Mesendoderm (in vitro differentiated cells): Measurements from ENCODE around the gene FAM181A.

Experiments used
- DNase-seq: peaks from one replicate; pipeline ENCODE4 v3.0.0; 2013
- H2AK5ac ChIP-seq: 2 replicates; pipeline ENCODE4 v1.6.1; 2013; ENCODE audit warnings: low read length, inconsistent platforms
- H2BK120ac ChIP-seq: 2 replicates; pipeline ENCODE4 v1.6.1; 2013; ENCODE audit warnings: low read depth, mild to moderate bottlenecking, low read length, moderate library complexity, mixed read lengths
- H2BK15ac ChIP-seq: replicated peaks from 2 replicates; pipeline ENCODE4 v1.6.1; 2013; ENCODE audit warnings: low read depth, mild to moderate bottlenecking, moderate library complexity
- H2BK5ac ChIP-seq: 2 replicates; pipeline ENCODE4 v1.6.1; 2013; ENCODE audit warnings: low read length, inconsistent platforms
- H3K18ac ChIP-seq: 2 replicates; pipeline ENCODE4 v1.6.1; 2013; ENCODE audit warnings: mild to moderate bottlenecking, low read length, mixed read lengths
- H3K23ac ChIP-seq: one replicate; pipeline ENCODE4 v1.6.1; 2013; ENCODE audit warnings: low read length
- H3K27ac ChIP-seq: 2 replicates; pipeline ENCODE4 v1.5.1; 2013; ENCODE audit warnings: low read depth, mild to moderate bottlenecking, inconsistent platforms, low read length, moderate library complexity
- H3K27me3 ChIP-seq: 2 replicates; pipeline ENCODE4 v1.6.1; 2013; ENCODE audit warnings: low read length, control low read depth, mild to moderate bottlenecking, inconsistent platforms; ENCODE audit not compliant: insufficient read depth, poor library complexity
- H3K36me3 ChIP-seq: 2 replicates; pipeline ENCODE4 v1.6.1; 2013; ENCODE audit warnings: low read length, inconsistent platforms; ENCODE audit not compliant: control insufficient read depth, insufficient read depth
- H3K4ac ChIP-seq: one replicate; pipeline ENCODE4 v1.6.1; 2013; ENCODE audit warnings: low read depth, mild to moderate bottlenecking, low read length, moderate library complexity
- H3K4me1 ChIP-seq: 2 replicates; pipeline ENCODE4 v1.6.1; 2013; ENCODE audit warnings: low read depth, low read length, inconsistent platforms; ENCODE audit not compliant: control insufficient read depth
- H3K4me2 ChIP-seq: 2 replicates; pipeline ENCODE4 v1.6.1; 2013; ENCODE audit warnings: low read length
- H3K4me3 ChIP-seq: 2 replicates; pipeline ENCODE4 v1.5.1; 2013; ENCODE audit warnings: mild to moderate bottlenecking, low read length
- H3K56ac ChIP-seq: one replicate; pipeline ENCODE4 v1.6.1; 2013; ENCODE audit warnings: low read length
- H3K79me1 ChIP-seq: 2 replicates; pipeline ENCODE4 v1.6.1; 2013; ENCODE audit warnings: low read length, inconsistent platforms
- H3K79me2 ChIP-seq: 2 replicates; pipeline ENCODE4 v1.6.1; 2013; ENCODE audit warnings: mild to moderate bottlenecking, low read length; ENCODE audit not compliant: control insufficient read depth, insufficient read depth
- H3K9ac ChIP-seq: 2 replicates; pipeline ENCODE4 v1.6.1; 2013; ENCODE audit warnings: low read length, inconsistent platforms
- H4K5ac ChIP-seq: one replicate; pipeline ENCODE4 v1.6.1; 2013; ENCODE audit warnings: low read length
- H4K8ac ChIP-seq: one replicate; pipeline ENCODE4 v1.6.1; 2013; ENCODE audit warnings: low read depth, mild to moderate bottlenecking, control low read depth, low read length, moderate library complexity
- WGBS: extraction: QIAGEN DNeasy Blood & Tissue Kit; methylation state at CpG from one replicate; pipeline ENCODE4 v1.1.7; 2013; ENCODE audit warnings: low lambda C conversion rate, missing lambda C conversion rate; ENCODE audit not compliant: insufficient coverage; ENCODE audit errors: extremely low coverage; 5-methylcytosine and 5-hydroxymethylcytosine counted together

Gene FAM181A

GRCh38 chr14:93898731-93899130, 28.4 kb upstream of the FAM181A start:
- Histone ChIP-seq H3K9ac (no peak overlapping the region), H3K27ac (no peak overlapping the region), H3K23ac (no peak overlapping the region), H3K18ac (no peak overlapping the region), H2BK15ac (no peak overlapping the region), H3K79me1 (no peaks in the 10 kb centered on the region), H4K8ac (no peak overlapping the region), H3K4me3 (no peak overlapping the region), H3K56ac (no peak overlapping the region), H3K4me2 (no peak overlapping the region), H2BK120ac (no peak overlapping the region), H3K79me2 (no peaks in the 10 kb centered on the region), H2AK5ac (no peak overlapping the region), H3K4ac (no peak overlapping the region), H4K5ac (no peak overlapping the region), H3K4me1 (peaks cover 2% of the 10 kb centered on the region), H3K27me3 (no peaks in the 10 kb centered on the region), H3K36me3 (no peaks in the 10 kb centered on the region), H2BK5ac (no peak overlapping the region)
- DNase-seq: no peak
- no CpG with 5 or more reads among the region's 5 CpGs for WGBS

- Histone ChIP-seq H3K9ac (no peak overlapping the region), H3K4me2 (no peak overlapping the region), H3K36me3 (no peaks in the 10 kb centered on the region), H2BK5ac (no peak overlapping the region), H3K18ac (no peak overlapping the region), H3K4me3 (no peak overlapping the region), H3K4me1 (no peaks in the 10 kb centered on the region), H3K27me3 (no peaks in the 10 kb centered on the region), H4K8ac (no peak overlapping the region), H3K79me1 (no peaks in the 10 kb centered on the region), H3K23ac (no peak overlapping the region), H3K79me2 (no peaks in the 10 kb centered on the region), H2BK120ac (no peak overlapping the region), H3K4ac (no peak overlapping the region), H2BK15ac (no peak overlapping the region), H3K56ac (no peak overlapping the region), H3K27ac (no peak overlapping the region), H4K5ac (no peak overlapping the region), H2AK5ac (no peak overlapping the region)
- DNase-seq: no peak
- WGBS: no CpG with 5 or more reads among the region's 6 CpGs
Observed at GRCh38 chr14:93901813-93902212, 25.3 kb upstream of the FAM181A start.

- Histone ChIP-seq H3K4ac (no peak overlapping the region), H2BK15ac (no peak overlapping the region), H3K23ac (no peak overlapping the region), H2BK120ac (no peak overlapping the region), H3K27me3 (no peaks in the 10 kb centered on the region), H3K4me2 (no peak overlapping the region), H4K8ac (no peak overlapping the region), H3K4me1 (no peaks in the 10 kb centered on the region), H3K79me2 (no peaks in the 10 kb centered on the region), H3K79me1 (no peaks in the 10 kb centered on the region), H3K9ac (no peak overlapping the region), H4K5ac (no peak overlapping the region), H2AK5ac (no peak overlapping the region), H3K18ac (no peak overlapping the region), H3K56ac (peak overlapping the region; percentile 7), H3K36me3 (no peaks in the 10 kb centered on the region), H3K4me3 (no peak overlapping the region), H2BK5ac (no peak overlapping the region), H3K27ac (no peak overlapping the region)
- no CpG with 5 or more reads among the region's 13 CpGs for WGBS
- no peak for DNase-seq
Observed at GRCh38 chr14:93902619-93903307, 24.4 kb upstream of the FAM181A start.

- H3K27me3 ChIP-seq: no peaks in the 10 kb centered on the region
- H3K4me2 ChIP-seq: no peak overlapping the region
- H2BK5ac ChIP-seq: no peak overlapping the region
- H4K5ac ChIP-seq: no peak overlapping the region
- H2BK120ac ChIP-seq: no peak overlapping the region
- H3K4ac ChIP-seq: no peak overlapping the region
- WGBS: no CpG with 5 or more reads among the region's 15 CpGs
- no peaks in the 10 kb centered on the region for H3K79me1 ChIP-seq
- H3K56ac ChIP-seq: peak overlapping the region; percentile 60
- no peak overlapping the region for H3K18ac ChIP-seq
- H4K8ac ChIP-seq: no peak overlapping the region
- no peaks in the 10 kb centered on the region for H3K4me1 ChIP-seq
- H3K23ac ChIP-seq: no peak overlapping the region
- H3K79me2 ChIP-seq: no peaks in the 10 kb centered on the region
- peak; percentile 63 for DNase-seq
- no peak overlapping the region for H3K27ac ChIP-seq
- no peak overlapping the region for H3K9ac ChIP-seq
- no peaks in the 10 kb centered on the region for H3K36me3 ChIP-seq
- H3K4me3 ChIP-seq: no peak overlapping the region
- no peak overlapping the region for H2BK15ac ChIP-seq
- H2AK5ac ChIP-seq: no peak overlapping the region
Observed at GRCh38 chr14:93903342-93904184, 23.6 kb upstream of the FAM181A start.

GRCh38 chr14:93905623-93906022, 21.5 kb upstream of the FAM181A start:
- H2BK120ac ChIP-seq: no peak overlapping the region
- no peak overlapping the region for H2BK5ac ChIP-seq
- H4K5ac ChIP-seq: no peak overlapping the region
- no peaks in the 10 kb centered on the region for H3K79me2 ChIP-seq
- H3K27me3 ChIP-seq: no peaks in the 10 kb centered on the region
- H3K4ac ChIP-seq: no peak overlapping the region
- DNase-seq: peak; percentile 53
- no peak overlapping the region for H3K18ac ChIP-seq
- no peak overlapping the region for H4K8ac ChIP-seq
- H3K56ac ChIP-seq: no peak overlapping the region
- H3K4me1 ChIP-seq: no peaks in the 10 kb centered on the region
- H3K27ac ChIP-seq: no peak overlapping the region
- H2BK15ac ChIP-seq: no peak overlapping the region
- no peak overlapping the region for H3K4me2 ChIP-seq
- H3K23ac ChIP-seq: no peak overlapping the region
- no peak overlapping the region for H3K9ac ChIP-seq
- no CpG with 5 or more reads among the region's 4 CpGs for WGBS
- no peaks in the 10 kb centered on the region for H3K79me1 ChIP-seq
- H3K4me3 ChIP-seq: no peak overlapping the region
- H2AK5ac ChIP-seq: no peak overlapping the region
- H3K36me3 ChIP-seq: no peaks in the 10 kb centered on the region
